ENCODE results near the gene KRTAP16-1.
"Not testable (repeated sequence)": the region's sequence is repeated elsewhere in the genome, so short reads cannot be mapped to it uniquely, and the experiment has no call there.

Gene KRTAP16-1

GRCh38 chr17:41308918-41309359 lies at the start of gene KRTAP16-1:
KRTAP16-1 (minus strand) TSS chr17:41309309; CDS start chr17:41309253, 56 bp downstream.
- peaks cover 40% of the 10 kb centered on the region for H3K4me1 Mint-ChIP-seq
- ATAC-seq (ENCODE audit: low read depth): no peak
- no peaks in the 10 kb centered on the region for H3K9me3 Mint-ChIP-seq
- peak; percentile 25 to 41 for DNase-seq (ENCODE audit: low spot score in 2 of 2)
- peaks cover 2% of the 10 kb centered on the region for H3K36me3 Mint-ChIP-seq
- peak within 1 kb of the TSS; percentile 76 for H3K4me3 Mint-ChIP-seq
- peak within 1 kb of the TSS; percentile 83 for H3K27ac Mint-ChIP-seq
- peaks cover 5% of the 10 kb centered on the region for H3K27me3 Mint-ChIP-seq

DNA sequence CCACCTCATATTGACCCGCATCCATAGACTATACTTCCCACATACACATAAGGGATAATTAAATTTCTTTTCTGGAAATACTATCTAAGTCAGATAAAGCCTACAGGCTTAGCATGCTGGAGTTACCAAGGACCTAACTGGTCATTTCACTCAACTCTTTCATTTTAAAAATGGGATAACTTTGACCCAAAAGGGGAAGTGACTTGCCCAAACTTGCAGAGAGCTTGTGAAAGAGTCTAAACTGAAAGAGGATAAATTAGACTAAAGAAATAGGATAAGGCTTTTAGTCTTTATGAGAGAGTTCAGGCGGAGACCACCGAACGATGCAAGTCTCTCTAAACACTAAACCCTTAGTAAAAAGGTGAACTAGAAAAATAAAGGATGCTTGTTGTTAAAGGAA lies 45.4 kb upstream of the KRTAP16-1 start:
- Mint-ChIP-seq H3K36me3 (no peaks in the 10 kb centered on the region), H3K4me1 (no peaks in the 10 kb centered on the region), H3K27ac (no peak overlapping the region), H3K4me3 (no peak overlapping the region), H3K9me3 (peaks cover 1% of the 10 kb centered on the region), H3K27me3 (peaks cover 13% of the 10 kb centered on the region)
- DNase-seq (ENCODE audit: low spot score in 2 of 2): no peak
- ATAC-seq (ENCODE audit: low read depth): no peak

DNA sequence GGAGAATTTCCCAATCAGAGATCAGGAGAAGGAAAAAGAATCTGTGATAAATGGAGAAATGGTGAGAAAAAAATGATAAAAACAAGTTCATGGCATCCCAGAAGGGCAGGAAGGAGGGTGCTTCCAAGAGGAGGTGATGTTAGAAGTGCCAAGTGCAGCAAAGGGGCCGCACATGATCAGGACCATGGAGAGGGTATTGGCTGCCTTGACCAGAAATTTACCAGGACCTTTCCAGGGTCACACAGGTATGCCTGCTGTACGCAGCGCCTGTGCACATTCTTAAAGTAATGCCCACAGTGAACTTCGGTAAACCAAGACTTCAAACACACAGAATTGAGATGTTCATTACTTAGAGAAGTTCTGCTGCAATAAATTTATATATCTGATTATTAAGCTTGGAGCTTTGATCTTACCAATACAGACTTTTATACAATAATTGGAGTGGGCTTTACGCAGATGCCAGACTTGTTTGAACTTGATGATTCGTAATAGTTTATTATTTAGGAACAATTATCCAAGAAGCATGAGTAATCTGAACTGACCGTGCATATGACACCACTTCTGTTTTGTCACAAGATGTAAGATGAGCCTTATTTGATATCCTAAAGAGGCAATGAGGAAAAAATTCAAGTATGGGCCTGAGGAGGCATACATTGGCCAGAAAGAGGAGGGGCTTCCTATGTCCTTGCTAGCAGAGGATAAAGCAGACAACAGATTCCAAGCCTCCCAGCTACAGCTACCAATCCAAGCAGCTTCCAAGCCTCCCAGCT lies 43.7 kb upstream of the KRTAP16-1 start:
- no peak overlapping the region for H3K27ac Mint-ChIP-seq
- no peaks in the 10 kb centered on the region for H3K4me1 Mint-ChIP-seq
- H3K27me3 Mint-ChIP-seq: peaks cover 13% of the 10 kb centered on the region
- H3K36me3 Mint-ChIP-seq: no peaks in the 10 kb centered on the region
- DNase-seq (ENCODE audit: low spot score in 2 of 2) (no peak), ATAC-seq (ENCODE audit: low read depth) (no peak)
- peaks cover 1% of the 10 kb centered on the region for H3K9me3 Mint-ChIP-seq
- no peak overlapping the region for H3K4me3 Mint-ChIP-seq

DNA sequence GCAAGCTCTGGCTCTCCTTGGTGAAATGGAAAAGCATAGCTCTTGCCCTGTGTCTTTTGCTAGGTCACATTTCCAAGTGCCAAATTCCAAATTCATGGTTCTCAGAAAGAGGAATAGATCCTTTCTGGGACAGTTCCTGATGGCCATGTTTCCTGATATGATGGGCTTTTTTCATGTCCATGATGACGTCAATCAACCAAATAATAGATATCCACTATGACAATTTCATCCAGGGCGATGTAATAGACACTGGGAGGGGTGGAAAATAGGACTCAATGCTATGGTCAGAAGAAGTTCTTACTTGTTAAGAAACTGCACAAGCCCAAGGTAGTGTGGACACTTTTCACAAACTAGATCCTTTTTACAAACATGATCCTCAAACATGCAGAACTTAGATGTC lies 42.1 kb upstream of the KRTAP16-1 start:
- no peaks in the 10 kb centered on the region for H3K4me1 Mint-ChIP-seq
- ATAC-seq (ENCODE audit: low read depth) (no peak), DNase-seq (ENCODE audit: low spot score in 2 of 2) (no peak)
- no peak overlapping the region for H3K27ac Mint-ChIP-seq
- no peaks in the 10 kb centered on the region for H3K9me3 Mint-ChIP-seq
- no peak overlapping the region for H3K4me3 Mint-ChIP-seq
- peaks cover 10% of the 10 kb centered on the region for H3K27me3 Mint-ChIP-seq
- no peaks in the 10 kb centered on the region for H3K36me3 Mint-ChIP-seq

DNA sequence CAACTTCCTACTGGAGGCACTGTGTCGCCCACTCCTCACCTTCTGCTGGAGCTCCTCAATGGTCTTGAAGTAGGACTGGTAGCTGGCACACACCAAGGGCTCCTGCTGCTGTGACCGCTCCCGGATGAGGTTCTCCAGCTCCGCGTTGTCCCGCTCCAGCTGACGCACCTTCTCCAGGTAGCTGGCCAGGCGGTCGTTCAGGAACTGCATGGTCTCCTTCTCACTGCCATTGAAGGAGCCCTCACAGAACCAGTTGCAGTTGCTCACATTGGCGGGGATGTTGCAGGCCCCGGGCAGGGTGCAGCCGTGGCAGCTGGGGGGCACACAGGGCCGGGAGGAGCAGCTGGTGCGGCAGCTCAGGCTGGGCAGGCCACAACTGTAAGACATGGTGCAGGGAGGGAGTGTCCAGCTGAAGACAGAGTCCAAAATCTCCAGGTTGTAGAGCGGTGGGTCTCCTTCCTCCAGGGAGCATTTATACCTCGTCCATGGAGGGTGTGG lies 41.3 kb upstream of the KRTAP16-1 start, which contains the start of gene KRT33A:
TSS of gene KRT33A (minus strand) at position 448 of the 498 bp plus-strand sequence. CDS start at position 387, 61 bp downstream.
- H3K27ac Mint-ChIP-seq; H3K36me3 Mint-ChIP-seq; H3K4me1 Mint-ChIP-seq; H3K9me3 Mint-ChIP-seq; ATAC-seq (ENCODE audit: low read depth); DNase-seq (ENCODE audit: low spot score in 2 of 2); H3K27me3 Mint-ChIP-seq; H3K4me3 Mint-ChIP-seq: not testable (repeated sequence)

DNA sequence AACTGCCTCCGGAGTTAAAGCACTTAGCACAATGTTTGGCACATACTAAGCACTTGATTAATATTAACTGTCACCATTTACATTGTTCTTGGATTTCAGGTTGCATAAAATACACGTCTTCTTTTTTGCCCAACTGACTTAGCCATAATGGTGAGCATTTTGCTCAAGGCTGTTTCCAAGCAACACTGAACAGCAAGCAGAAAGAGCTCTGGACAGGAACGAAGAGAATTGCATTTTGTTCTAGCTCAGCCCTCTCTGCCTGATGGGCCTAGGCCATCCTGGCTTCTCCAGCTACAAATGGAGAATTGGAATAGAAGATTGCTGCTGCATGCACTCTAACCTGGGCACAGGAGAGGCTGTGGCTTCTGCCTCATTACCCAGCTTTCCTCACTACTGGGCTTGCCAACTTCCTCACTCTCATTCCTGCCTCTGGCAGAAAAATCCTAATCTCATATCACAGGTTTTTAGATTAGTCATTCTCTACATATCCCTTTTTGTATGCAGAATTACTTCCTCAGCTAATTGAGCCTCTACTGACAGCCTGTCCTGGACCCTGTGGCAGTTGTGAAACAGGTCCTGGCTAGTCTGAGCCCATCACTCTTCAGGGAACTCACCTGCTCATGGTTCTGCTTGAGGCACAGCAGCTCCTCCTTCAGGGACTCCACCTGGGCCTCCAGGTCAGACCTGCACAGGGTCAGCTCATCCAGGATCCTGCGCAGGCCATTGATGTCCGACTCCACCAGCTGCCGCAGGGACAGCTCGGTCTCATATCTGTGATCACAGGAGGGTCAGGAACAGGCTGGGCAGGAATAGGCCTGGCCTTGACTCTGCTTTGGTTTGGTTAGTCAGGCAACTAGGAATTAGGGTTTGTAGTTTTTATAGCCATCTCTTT lies 39.0 kb upstream of the KRTAP16-1 start:
- no peak overlapping the region for H3K27ac Mint-ChIP-seq
- no peak for DNase-seq (ENCODE audit: low spot score in 2 of 2)
- H3K36me3 Mint-ChIP-seq: peaks cover 3% of the 10 kb centered on the region
- ATAC-seq (ENCODE audit: low read depth): no peak
- peaks cover 11% of the 10 kb centered on the region for H3K27me3 Mint-ChIP-seq
- H3K4me3 Mint-ChIP-seq: no peak overlapping the region
- H3K4me1 Mint-ChIP-seq: no peaks in the 10 kb centered on the region
- peaks cover 3% of the 10 kb centered on the region for H3K9me3 Mint-ChIP-seq

DNA sequence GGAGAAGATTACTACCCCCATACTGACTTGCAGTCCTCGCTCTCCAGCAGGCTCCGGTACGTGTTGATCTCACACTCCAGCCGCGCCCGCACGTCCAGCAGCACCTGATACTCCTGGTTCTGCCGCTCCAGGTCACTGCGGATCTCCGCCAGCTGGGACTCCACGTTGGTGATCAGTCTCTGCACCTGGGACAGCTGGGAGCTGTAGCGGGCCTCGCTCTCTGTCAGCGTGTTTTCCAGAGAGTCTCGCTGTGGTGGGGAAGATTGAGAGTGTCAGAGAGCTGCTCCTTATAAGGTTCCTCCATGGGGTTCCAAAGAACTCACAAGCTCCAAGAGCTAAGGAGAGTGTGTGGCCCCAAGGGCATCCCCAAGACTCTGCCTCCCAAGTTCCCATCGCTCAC lies 37.3 kb upstream of the KRTAP16-1 start:
- not testable (repeated sequence) for DNase-seq (ENCODE audit: low spot score in 2 of 2); H3K36me3 Mint-ChIP-seq; H3K9me3 Mint-ChIP-seq; H3K4me1 Mint-ChIP-seq; H3K27me3 Mint-ChIP-seq; H3K27ac Mint-ChIP-seq; H3K4me3 Mint-ChIP-seq; ATAC-seq (ENCODE audit: low read depth)

GRCh38 chr17:41345992-41346391 lies 36.9 kb upstream of the KRTAP16-1 start:
- peaks cover under 1% of the 10 kb centered on the region for H3K4me1 Mint-ChIP-seq
- no peak overlapping the region for H3K4me3 Mint-ChIP-seq
- peaks cover 2% of the 10 kb centered on the region for H3K27me3 Mint-ChIP-seq
- peaks cover 9% of the 10 kb centered on the region for H3K9me3 Mint-ChIP-seq
- no peak for DNase-seq (ENCODE audit: low spot score in 2 of 2)
- peaks cover 5% of the 10 kb centered on the region for H3K36me3 Mint-ChIP-seq
- no peak overlapping the region for H3K27ac Mint-ChIP-seq
- ATAC-seq (ENCODE audit: low read depth): no peak

GRCh38 chr17:41343029-41343428 lies 33.9 kb upstream of the KRTAP16-1 start:
- H3K9me3 Mint-ChIP-seq: peaks cover 9% of the 10 kb centered on the region
- H3K36me3 Mint-ChIP-seq: peaks cover 5% of the 10 kb centered on the region
- H3K27me3 Mint-ChIP-seq: peaks cover 2% of the 10 kb centered on the region
- H3K4me1 Mint-ChIP-seq: peaks cover 16% of the 10 kb centered on the region
- ATAC-seq (ENCODE audit: low read depth): no peak
- H3K4me3 Mint-ChIP-seq: no peak overlapping the region
- DNase-seq (ENCODE audit: low spot score in 2 of 2): no peak
- H3K27ac Mint-ChIP-seq: no peak overlapping the region

DNA sequence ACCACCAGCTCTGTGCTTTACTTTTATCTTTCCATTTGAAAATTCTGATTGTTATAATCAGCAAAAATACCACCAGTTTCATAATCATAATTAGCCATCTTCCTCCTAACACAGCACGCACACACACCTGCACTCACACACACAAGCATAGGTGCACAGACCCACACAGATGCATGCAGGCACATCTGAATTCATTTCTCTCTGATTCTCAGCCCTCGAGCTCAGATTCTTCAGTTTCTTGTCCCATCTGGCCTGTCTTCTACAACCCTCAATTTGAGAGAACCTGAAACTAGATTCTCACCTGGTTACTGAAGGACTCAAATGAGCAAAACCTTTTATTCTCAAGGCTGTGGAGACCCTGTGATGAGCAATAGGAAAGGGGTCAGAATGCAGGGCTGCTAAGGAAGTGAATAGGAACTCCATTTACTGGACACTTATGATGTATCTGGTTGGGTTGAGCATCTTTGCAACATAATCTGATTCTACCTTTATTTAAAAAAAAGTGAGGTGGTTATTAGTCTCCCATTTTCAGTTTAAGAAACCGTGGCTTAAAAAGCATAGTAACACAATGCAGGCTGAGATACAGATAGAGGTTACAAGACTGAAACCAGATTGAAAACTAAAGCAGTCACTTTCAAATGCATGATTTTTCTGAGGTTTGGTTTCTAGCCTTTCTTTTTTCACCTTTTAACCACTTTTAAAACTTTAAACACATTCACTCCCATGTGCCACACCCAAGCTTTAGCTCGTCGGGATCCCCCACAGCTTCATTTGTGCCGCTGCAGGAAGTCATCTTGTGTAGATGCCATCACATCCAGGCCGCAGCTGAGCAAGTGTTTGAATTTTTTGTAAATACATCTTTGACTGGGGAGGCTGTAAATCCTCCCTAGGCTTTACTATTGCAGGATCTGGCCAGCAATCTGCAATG lies 32.1 kb upstream of the KRTAP16-1 start:
- DNase-seq (ENCODE audit: low spot score in 2 of 2): no peak

GRCh38 chr17:41340494-41340893 lies 31.4 kb upstream of the KRTAP16-1 start:
- peak overlapping the region; percentile 0 for H3K27ac Mint-ChIP-seq
- no peak for ATAC-seq (ENCODE audit: low read depth)
- peaks cover 5% of the 10 kb centered on the region for H3K36me3 Mint-ChIP-seq
- DNase-seq (ENCODE audit: low spot score in 2 of 2): no peak
- H3K27me3 Mint-ChIP-seq: peaks cover 2% of the 10 kb centered on the region
- peaks cover 16% of the 10 kb centered on the region for H3K4me1 Mint-ChIP-seq
- H3K4me3 Mint-ChIP-seq: no peak overlapping the region
- peaks cover 9% of the 10 kb centered on the region for H3K9me3 Mint-ChIP-seq

More for the DNA sequence above, 32.1 kb upstream of the KRTAP16-1 start:
- H3K27me3 Mint-ChIP-seq: peaks cover 2% of the 10 kb centered on the region
- H3K27ac Mint-ChIP-seq: no peak overlapping the region
- no peak overlapping the region for H3K4me3 Mint-ChIP-seq
- peaks cover 16% of the 10 kb centered on the region for H3K4me1 Mint-ChIP-seq
- peaks cover 5% of the 10 kb centered on the region for H3K36me3 Mint-ChIP-seq
- H3K9me3 Mint-ChIP-seq: peaks cover 9% of the 10 kb centered on the region
- ATAC-seq (ENCODE audit: low read depth): no peak

DNA sequence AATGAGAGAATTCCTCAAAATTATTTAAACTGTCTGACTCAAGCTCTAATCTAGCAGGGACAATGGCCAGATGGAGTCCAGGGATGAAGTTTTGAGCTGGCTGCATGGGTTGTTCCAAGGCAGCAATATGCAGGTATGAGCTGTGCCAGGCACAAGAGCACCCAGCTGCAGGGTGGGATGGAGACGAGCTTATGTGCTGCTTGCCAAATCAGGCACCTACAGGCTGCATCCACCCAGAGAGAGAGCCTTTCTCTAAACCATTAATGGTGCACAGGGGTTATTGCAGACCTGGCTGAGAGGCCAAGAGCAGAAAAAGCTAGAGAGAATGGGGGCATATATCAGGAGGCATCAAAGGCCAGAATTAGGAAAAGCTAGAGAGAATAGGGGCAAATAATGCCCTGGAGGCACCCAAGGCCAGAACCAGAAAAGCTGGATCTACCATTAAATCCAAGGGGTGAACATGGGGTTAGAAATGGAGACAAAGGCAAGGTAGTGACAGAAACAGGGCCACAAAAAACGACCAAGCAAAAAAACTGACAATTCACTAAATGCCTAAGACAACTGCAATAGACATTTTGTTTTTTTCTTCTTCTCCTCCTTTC lies 30.6 kb upstream of the KRTAP16-1 start:
- H3K4me1 Mint-ChIP-seq: peaks cover 18% of the 10 kb centered on the region
- no peak for ATAC-seq (ENCODE audit: low read depth)
- peaks cover 9% of the 10 kb centered on the region for H3K9me3 Mint-ChIP-seq
- H3K27ac Mint-ChIP-seq: peak overlapping the region; percentile 62
- no peak overlapping the region for H3K4me3 Mint-ChIP-seq
- DNase-seq (ENCODE audit: low spot score in 2 of 2): no peak
- peaks cover 5% of the 10 kb centered on the region for H3K36me3 Mint-ChIP-seq
- H3K27me3 Mint-ChIP-seq: peaks cover 5% of the 10 kb centered on the region

- Mint-ChIP-seq H3K4me1 (peaks cover 18% of the 10 kb centered on the region), H3K36me3 (peaks cover 5% of the 10 kb centered on the region), H3K9me3 (peaks cover 9% of the 10 kb centered on the region), H3K4me3 (no peak overlapping the region), H3K27ac (peak overlapping the region; percentile 62), H3K27me3 (peaks cover 6% of the 10 kb centered on the region)
- ATAC-seq (ENCODE audit: low read depth) (peak; percentile 76), DNase-seq (ENCODE audit: low spot score in 2 of 2) (no peak)
Measured at GRCh38 chr17:41338961-41339485, 29.9 kb upstream of the KRTAP16-1 start.

All from memory B cell (primary cell).